H9 (cell line): ENCODE data around the gene DUSP23. TPM values are rescaled to one million over a fixed set of nuclear protein-coding genes. Genes with fewer than 3 reads are reported as not detected.

Experiments used
- DNase-seq: peaks from one replicate; pipeline ENCODE4 v3.0.0-alpha.2; 2017
- H2AFZ ChIP-seq: one replicate; pipeline ENCODE4 v1.6.1; 2013; ENCODE audit warnings: mild to moderate bottlenecking, low read length, control low read depth, moderate library complexity
- H2AK5ac ChIP-seq: 2 replicates; pipeline ENCODE4 v1.6.1; 2013; ENCODE audit warnings: low read length, control low read depth, mixed read lengths; ENCODE audit not compliant: insufficient read length
- H2BK120ac ChIP-seq: one replicate; pipeline ENCODE4 v1.6.1; 2013; ENCODE audit warnings: low read depth, mild to moderate bottlenecking, low read length, control low read depth, inconsistent platforms; ENCODE audit not compliant: poor library complexity, severe bottlenecking
- H2BK12ac ChIP-seq: 2 replicates; pipeline ENCODE4 v1.6.1; 2013; ENCODE audit warnings: low read length, control low read depth, mixed read lengths, low read depth; ENCODE audit not compliant: insufficient read length
- H2BK15ac ChIP-seq: 2 replicates; pipeline ENCODE4 v1.6.1; 2013; ENCODE audit warnings: low read depth, low read length, control low read depth
- H2BK20ac ChIP-seq: one replicate; pipeline ENCODE4 v1.6.1; 2013; ENCODE audit warnings: low read depth, mild to moderate bottlenecking, low read length, control low read depth, inconsistent platforms; ENCODE audit not compliant: poor library complexity, severe bottlenecking
- H2BK5ac ChIP-seq: 2 replicates; pipeline ENCODE4 v1.6.1; 2013; ENCODE audit warnings: low read length, control low read depth, mixed read lengths; ENCODE audit not compliant: insufficient read length
- H3K14ac ChIP-seq: 2 replicates; pipeline ENCODE4 v1.6.1; 2013; ENCODE audit warnings: low read length, control low read depth; ENCODE audit not compliant: insufficient read depth
- H3K18ac ChIP-seq: 2 replicates; pipeline ENCODE4 v1.6.1; 2013; ENCODE audit warnings: low read depth, mild to moderate bottlenecking, mixed read lengths, low read length, control low read depth; ENCODE audit not compliant: insufficient read length
- H3K23ac ChIP-seq: 2 replicates; pipeline ENCODE4 v1.6.1; 2013; ENCODE audit warnings: low read length, control low read depth, mixed read lengths, low read depth; ENCODE audit not compliant: insufficient read length
- H3K23me2 ChIP-seq: 2 replicates; pipeline ENCODE4 v1.6.1; 2013; ENCODE audit warnings: low read depth, mild to moderate bottlenecking, mixed read lengths, low read length, control low read depth; ENCODE audit not compliant: insufficient read length, poor library complexity, severe bottlenecking
- H3K27ac ChIP-seq: 2 replicates; pipeline ENCODE4 v1.5.1; 2013; ENCODE audit warnings: low read length, control low read depth, mixed read lengths, low read depth; ENCODE audit not compliant: insufficient read length
- H3K27me3 ChIP-seq: 2 replicates; pipeline ENCODE4 v1.6.1; 2013; ENCODE audit warnings: low read length, control low read depth, inconsistent platforms; ENCODE audit not compliant: insufficient read depth
- H3K4ac ChIP-seq: 2 replicates; pipeline ENCODE4 v1.6.1; 2013; ENCODE audit warnings: low read depth, mild to moderate bottlenecking, control low read depth, inconsistent platforms, low read length, moderate library complexity
- H3K4me1 ChIP-seq: 2 replicates; pipeline ENCODE4 v1.6.1; 2013; ENCODE audit warnings: low read length, control low read depth, inconsistent platforms; ENCODE audit not compliant: insufficient read depth
- H3K4me2 ChIP-seq: 2 replicates; pipeline ENCODE4 v1.6.1; 2013; ENCODE audit warnings: low read length, control low read depth, mixed read lengths; ENCODE audit not compliant: insufficient read length, insufficient read depth
- H3K56ac ChIP-seq: 2 replicates; pipeline ENCODE4 v1.6.1; 2013; ENCODE audit warnings: low read depth, mild to moderate bottlenecking, mixed read lengths, low read length, control low read depth; ENCODE audit not compliant: insufficient read length
- H3K79me1 ChIP-seq: 2 replicates; pipeline ENCODE4 v1.6.1; 2013; ENCODE audit warnings: low read depth, mild to moderate bottlenecking, moderate library complexity, low read length, control low read depth, inconsistent platforms; ENCODE audit not compliant: insufficient read depth, poor library complexity, severe bottlenecking
- H3K79me2 ChIP-seq: 2 replicates; pipeline ENCODE4 v1.6.1; 2013; ENCODE audit warnings: low read length, control low read depth, inconsistent platforms; ENCODE audit not compliant: insufficient read depth
- H3K9ac ChIP-seq: 2 replicates; pipeline ENCODE4 v1.6.1; 2013; ENCODE audit warnings: low read length, control low read depth, mixed read lengths; ENCODE audit not compliant: insufficient read length; ENCODE audit errors: extremely low read depth
- H3K9me3 ChIP-seq: one replicate; pipeline ENCODE4 v1.6.1; 2013; ENCODE audit warnings: low read depth, low read length, inconsistent platforms; ENCODE audit not compliant: control insufficient read depth
- H3T11ph ChIP-seq: one replicate; pipeline ENCODE4 v1.6.1; 2013; ENCODE audit warnings: mild to moderate bottlenecking, low read length, control low read depth, inconsistent platforms
- H4K20me1 ChIP-seq: one replicate; pipeline ENCODE4 v1.6.1; 2013; ENCODE audit not compliant: control insufficient read depth, insufficient read length, insufficient read depth
- H4K5ac ChIP-seq: 2 replicates; pipeline ENCODE4 v1.6.1; 2013; ENCODE audit warnings: low read depth, mild to moderate bottlenecking, mixed read lengths, low read length, control low read depth; ENCODE audit not compliant: insufficient read length
- H4K8ac ChIP-seq: replicated peaks from 2 replicates; pipeline ENCODE4 v1.6.1; 2013; ENCODE audit warnings: low read length, control low read depth, mixed read lengths, low read depth; ENCODE audit not compliant: insufficient read length
- H4K91ac ChIP-seq: 2 replicates; pipeline ENCODE4 v1.6.1; 2013; ENCODE audit warnings: low read depth, mild to moderate bottlenecking, moderate library complexity, mixed read lengths, low read length, control low read depth; ENCODE audit not compliant: insufficient read length
- H3K27ac Mint-ChIP-seq, 3 experiments: 2 replicates in 2 of 3; 3 replicates in 1 of 3; pipeline ENCODE4 v1.8.0; 2020 to 2021; ENCODE audit warnings: mixed read lengths in 3 of 3, mild to moderate bottlenecking in 1 of 3, moderate library complexity in 1 of 3
- H3K27me3 Mint-ChIP-seq: 2 replicates; pipeline ENCODE4 v1.8.0; 2021; ENCODE audit warnings: low read depth, mild to moderate bottlenecking, moderate library complexity, mixed read lengths
- H3K36me3 Mint-ChIP-seq, 3 experiments: 2 replicates in 2 of 3; 3 replicates in 1 of 3; pipeline ENCODE4 v1.8.0; 2020 to 2021; ENCODE audit warnings: low read depth in 3 of 3, mixed read lengths in 3 of 3; ENCODE audit not compliant: insufficient read depth in 1 of 3
- H3K4me1 Mint-ChIP-seq, 2 experiments: 2 replicates each; pipeline ENCODE4 v1.8.0; 2020; ENCODE audit warnings: mixed read lengths in 2 of 2
- H3K4me3 Mint-ChIP-seq, 2 experiments: 2 replicates in 1 of 2; 3 replicates in 1 of 2; pipeline ENCODE4 v1.8.0; 2020 to 2021; ENCODE audit warnings: mild to moderate bottlenecking in 2 of 2, mixed read lengths in 2 of 2, moderate library complexity in 1 of 2
- H3K9me3 Mint-ChIP-seq, 2 experiments: 2 replicates in 1 of 2; 3 replicates in 1 of 2; pipeline ENCODE4 v1.8.0; 2020; ENCODE audit warnings: mild to moderate bottlenecking in 2 of 2, mixed read lengths in 2 of 2, moderate library complexity in 1 of 2
- WGBS: extraction: QIAGEN DNeasy Blood & Tissue Kit; methylation state at CpG from one replicate; pipeline ENCODE4 v1.1.7; 2013; ENCODE audit warnings: missing lambda C conversion rate, low lambda C conversion rate, mixed read lengths; ENCODE audit not compliant: insufficient read length; ENCODE audit errors: extremely low coverage; 5-methylcytosine and 5-hydroxymethylcytosine counted together
- total RNA-seq: library from RNA; stranded (reverse); gene quantifications from 2 replicates; pipeline ENCODE4 v1.2.1, GENCODE V29; 2021
- TF ChIP-seq, protein P1 (sequence below): fragments of 200-600 bp; sonication (generic); conservative IDR thresholded peaks from 3 replicates; pipeline ENCODE4 v1.8.0; 2021; ENCODE audit warnings: antibody characterized with exemption, mild to moderate bottlenecking

The DUSP23 gene
- total RNA-seq, 1 experiment from 2014 or later = 25.0 TPM

DNA sequence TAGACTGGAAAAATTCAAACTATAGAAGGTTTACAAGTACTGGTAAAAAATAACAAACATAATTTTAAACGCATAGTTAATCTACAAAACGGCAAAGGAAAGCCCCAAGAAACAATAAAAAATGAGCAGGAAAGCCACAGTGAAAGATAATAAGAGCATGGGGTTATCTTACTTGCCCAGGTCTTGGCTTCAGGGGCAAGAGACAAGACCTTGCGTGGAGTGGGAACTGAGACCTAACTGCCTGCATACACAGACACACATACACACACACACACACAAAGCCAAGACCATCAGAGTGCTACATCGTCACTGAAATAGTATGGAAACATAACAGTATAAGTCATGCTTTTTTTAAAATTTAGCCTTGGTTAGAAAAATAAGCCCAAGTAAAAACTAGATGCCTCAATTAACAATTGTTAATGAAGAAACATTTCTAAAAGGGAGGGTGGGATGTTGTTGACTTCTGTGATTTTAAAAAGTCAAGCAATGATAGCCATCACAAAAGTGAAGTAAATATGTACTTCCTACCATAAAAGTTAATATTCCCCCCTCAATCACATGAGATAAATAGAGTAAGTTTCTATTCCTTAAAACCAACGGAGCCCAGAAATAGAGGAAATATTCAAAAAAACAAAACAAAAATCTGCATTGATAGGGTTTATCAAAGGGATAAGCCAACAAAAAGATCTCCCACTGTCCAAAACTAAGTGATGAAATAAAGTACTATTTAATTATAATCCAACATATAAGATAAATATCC, 36.9 kb upstream of the DUSP23 start:
- Histone ChIP-seq H3K18ac (no peak overlapping the region), H2BK5ac (no peak overlapping the region), H3K23me2 (no peaks in the 10 kb centered on the region), H4K20me1 (no peaks in the 10 kb centered on the region), H3K27ac (no peak overlapping the region), H4K8ac (no peak overlapping the region), H2AFZ (no peak overlapping the region), H3K79me1 (no peaks in the 10 kb centered on the region), H2BK120ac (no peak overlapping the region), H3K14ac (no peak overlapping the region), H3K4me1 (no peaks in the 10 kb centered on the region), H2AK5ac (no peak overlapping the region), H2BK15ac (no peak overlapping the region), H3K4ac (no peak overlapping the region), H3K79me2 (no peaks in the 10 kb centered on the region), H3K23ac (no peak overlapping the region), H3T11ph (no peak overlapping the region), H2BK20ac (no peak overlapping the region), H3K56ac (no peak overlapping the region), H3K4me2 (no peak overlapping the region), H4K5ac (no peak overlapping the region), H3K9ac (no peak overlapping the region), H2BK12ac (no peak overlapping the region), H4K91ac (no peak overlapping the region), H3K27me3 (no peaks in the 10 kb centered on the region), H3K9me3 (no peaks in the 10 kb centered on the region)
- H3K27ac Mint-ChIP-seq = no peak overlapping the region
- H3K4me1 Mint-ChIP-seq = no peaks in the 10 kb centered on the region
- WGBS = no CpG with 5 or more reads among the region's 5 CpGs
- DNase-seq = no peak
- peaks cover 2% of the 10 kb centered on the region for H3K27me3 Mint-ChIP-seq
- TF ChIP-seq, protein P1, sequence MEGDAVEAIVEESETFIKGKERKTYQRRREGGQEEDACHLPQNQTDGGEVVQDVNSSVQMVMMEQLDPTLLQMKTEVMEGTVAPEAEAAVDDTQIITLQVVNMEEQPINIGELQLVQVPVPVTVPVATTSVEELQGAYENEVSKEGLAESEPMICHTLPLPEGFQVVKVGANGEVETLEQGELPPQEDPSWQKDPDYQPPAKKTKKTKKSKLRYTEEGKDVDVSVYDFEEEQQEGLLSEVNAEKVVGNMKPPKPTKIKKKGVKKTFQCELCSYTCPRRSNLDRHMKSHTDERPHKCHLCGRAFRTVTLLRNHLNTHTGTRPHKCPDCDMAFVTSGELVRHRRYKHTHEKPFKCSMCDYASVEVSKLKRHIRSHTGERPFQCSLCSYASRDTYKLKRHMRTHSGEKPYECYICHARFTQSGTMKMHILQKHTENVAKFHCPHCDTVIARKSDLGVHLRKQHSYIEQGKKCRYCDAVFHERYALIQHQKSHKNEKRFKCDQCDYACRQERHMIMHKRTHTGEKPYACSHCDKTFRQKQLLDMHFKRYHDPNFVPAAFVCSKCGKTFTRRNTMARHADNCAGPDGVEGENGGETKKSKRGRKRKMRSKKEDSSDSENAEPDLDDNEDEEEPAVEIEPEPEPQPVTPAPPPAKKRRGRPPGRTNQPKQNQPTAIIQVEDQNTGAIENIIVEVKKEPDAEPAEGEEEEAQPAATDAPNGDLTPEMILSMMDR = no peak
- H3K4me3 Mint-ChIP-seq = no peak overlapping the region
- peaks cover 0 to 2% (median 0%) of the 10 kb centered on the region in 3 experiments; a peak in 1 of 7 replicates for H3K36me3 Mint-ChIP-seq
- H3K9me3 Mint-ChIP-seq = peaks cover 3 to 15% of the 10 kb centered on the region in 2 experiments; a peak in 2 of 5 replicates
